HG02571 (cell line): ENCODE results near the gene FAM227B.
"Not testable (repeated sequence)": the region's sequence is repeated elsewhere in the genome, so short reads cannot be mapped to it uniquely, and the experiment has no call there.

Experiments
- ATAC-seq: cut with Tn5 transposase; IDR thresholded peaks from one replicate; pipeline ENCODE4 v1.9.1; 2021; ENCODE audit warnings: mild to moderate bottlenecking, moderate library complexity; ENCODE audit not compliant: unreplicated experiment

The FAM227B gene

GRCh38 chr15:49612240-49612639, 8.4 kb downstream of the FAM227B start:
- not testable (repeated sequence) for ATAC-seq

GRCh38 chr15:49610157-49610918, 10.3 kb downstream of the FAM227B start:
- ATAC-seq, result no peak

- no peak for ATAC-seq
Measured at GRCh38 chr15:49606594-49606993, 14.0 kb downstream of the FAM227B start.

GRCh38 chr15:49605588-49605987, 15.0 kb downstream of the FAM227B start:
- ATAC-seq, result no peak

- ATAC-seq, result no peak
Measured at GRCh38 chr15:49604625-49605409, 15.8 kb downstream of the FAM227B start.

GRCh38 chr15:49592829-49593316, 27.7 kb downstream of the FAM227B start:
- ATAC-seq, result not testable (repeated sequence)

GRCh38 chr15:49589030-49589429, 31.6 kb downstream of the FAM227B start:
- no peak for ATAC-seq

GRCh38 chr15:49573421-49573820, 47.2 kb downstream of the FAM227B start:
- no peak for ATAC-seq

- no peak for ATAC-seq
Measured at GRCh38 chr15:49570672-49571071, 49.9 kb downstream of the FAM227B start.

- ATAC-seq, result no peak
Measured at GRCh38 chr15:49570174-49570573, 50.4 kb downstream of the FAM227B start.

- ATAC-seq, result no peak
Measured at GRCh38 chr15:49560045-49560444, 60.6 kb downstream of the FAM227B start.

GRCh38 chr15:49558929-49559328, 61.7 kb downstream of the FAM227B start:
- no peak for ATAC-seq

- no peak for ATAC-seq
Measured at GRCh38 chr15:49556437-49556836, 64.2 kb downstream of the FAM227B start.

- ATAC-seq, result not testable (repeated sequence)
Measured at GRCh38 chr15:49550342-49550741, 70.3 kb downstream of the FAM227B start.

- no peak for ATAC-seq
Measured at GRCh38 chr15:49538520-49538919, 82.1 kb downstream of the FAM227B start.

- no peak for ATAC-seq
Measured at GRCh38 chr15:49530092-49530491, 90.5 kb downstream of the FAM227B start.

GRCh38 chr15:49528289-49528688, 92.3 kb downstream of the FAM227B start:
- ATAC-seq, result no peak

- no peak for ATAC-seq
Measured at GRCh38 chr15:49521802-49522201, 98.8 kb downstream of the FAM227B start.

GRCh38 chr15:49512739-49513138, 107.9 kb downstream of the FAM227B start:
- ATAC-seq, result not testable (repeated sequence)

GRCh38 chr15:49507261-49507660, 113.4 kb downstream of the FAM227B start:
- no peak for ATAC-seq

- ATAC-seq, result no peak
Measured at GRCh38 chr15:49506341-49506740, 114.3 kb downstream of the FAM227B start.

- ATAC-seq, result no peak
Measured at GRCh38 chr15:49501586-49501985, 119.0 kb downstream of the FAM227B start.
